Central memory CD8-positive, alpha-beta T cell (primary cell): ENCODE measurements around the gene TDRD9.
"Not testable (repeated sequence)": the region's sequence is repeated elsewhere in the genome, so short reads cannot be mapped to it uniquely, and the experiment has no call there.

Experiments used
- ATAC-seq: fragments of 150-1000 bp; cut with Tn5 transposase; replicated peaks from 2 replicates; pipeline ENCODE4 v1.10.0; 2022; ENCODE audit warnings: mild to moderate bottlenecking, moderate FRiP score, moderate number of reproducible peaks; ENCODE audit not compliant: poor library complexity, severe bottlenecking; ENCODE audit errors: extremely low read depth
- DNase-seq, 2 donors: peaks; one replicate each; pipeline ENCODE4 v3.0.0; 2021; ENCODE audit warnings: low spot score in 2 of 2
- H3K27ac Mint-ChIP-seq: one replicate; pipeline ENCODE4 v1.8.0; 2022; ENCODE audit warnings: low read depth, mild to moderate bottlenecking, moderate library complexity, mixed read lengths
- H3K27me3 Mint-ChIP-seq: one replicate; pipeline ENCODE4 v1.8.0; 2022; ENCODE audit warnings: mixed read lengths
- H3K36me3 Mint-ChIP-seq: one replicate; pipeline ENCODE4 v1.8.0; 2022; ENCODE audit warnings: mild to moderate bottlenecking, moderate library complexity, mixed read lengths; ENCODE audit not compliant: insufficient read depth
- H3K4me1 Mint-ChIP-seq: one replicate; pipeline ENCODE4 v1.8.0; 2022; ENCODE audit warnings: mixed read lengths
- H3K4me3 Mint-ChIP-seq: one replicate; pipeline ENCODE4 v1.8.0; 2022; ENCODE audit warnings: mild to moderate bottlenecking, moderate library complexity, mixed read lengths
- H3K9me3 Mint-ChIP-seq: one replicate; pipeline ENCODE4 v1.8.0; 2022; ENCODE audit warnings: mixed read lengths

The TDRD9 gene

GRCh38 chr14:103916636-103917262, 11.5 kb upstream of the TDRD9 start:
- Mint-ChIP-seq H3K27ac (no peak overlapping the region), H3K36me3 (peaks cover 30% of the 10 kb centered on the region), H3K4me3 (no peak overlapping the region), H3K27me3 (no peaks in the 10 kb centered on the region), H3K9me3 (no peaks in the 10 kb centered on the region), H3K4me1 (peaks cover 11% of the 10 kb centered on the region)
- no peak for DNase-seq
- no peak for ATAC-seq

- Mint-ChIP-seq H3K9me3 (no peaks in the 10 kb centered on the region), H3K4me1 (peaks cover 6% of the 10 kb centered on the region), H3K4me3 (peak overlapping the region; percentile 89)
Observed at GRCh38 chr14:103920981-103921854, 7.0 kb upstream of the TDRD9 start.

GRCh38 chr14:103921855-103922200, 6.4 kb upstream of the TDRD9 start:
- not testable (repeated sequence) for H3K9me3 Mint-ChIP-seq, DNase-seq, H3K27ac Mint-ChIP-seq, H3K4me1 Mint-ChIP-seq, H3K36me3 Mint-ChIP-seq
- Mint-ChIP-seq H3K27me3 (peaks cover 13% of the 10 kb centered on the region), H3K4me3 (peak overlapping the region; percentile 89)
- peak; percentile 7 for ATAC-seq

More at GRCh38 chr14:103920981-103921854, 7.0 kb upstream of the TDRD9 start:
- DNase-seq (peak; percentile 90 to 93), ATAC-seq (peak; percentile 98)
- Mint-ChIP-seq H3K27ac (peak overlapping the region; percentile 64), H3K36me3 (peaks cover 7% of the 10 kb centered on the region), H3K27me3 (peaks cover 13% of the 10 kb centered on the region)

- no peak overlapping the region for H3K4me3 Mint-ChIP-seq
- ATAC-seq (no peak), DNase-seq (no peak)
- H3K4me1 Mint-ChIP-seq: peaks cover 6% of the 10 kb centered on the region
- no peak overlapping the region for H3K27ac Mint-ChIP-seq
- no peaks in the 10 kb centered on the region for H3K9me3 Mint-ChIP-seq
- H3K27me3 Mint-ChIP-seq: peaks cover 13% of the 10 kb centered on the region
- peaks cover 5% of the 10 kb centered on the region for H3K36me3 Mint-ChIP-seq
Observed at GRCh38 chr14:103923863-103924262, 4.4 kb upstream of the TDRD9 start.

GRCh38 chr14:103925316-103925715, 2.9 kb upstream of the TDRD9 start:
- Mint-ChIP-seq H3K4me3 (no peak overlapping the region), H3K27me3 (peaks cover 13% of the 10 kb centered on the region), H3K9me3 (no peaks in the 10 kb centered on the region), H3K4me1 (peaks cover 6% of the 10 kb centered on the region), H3K27ac (no peak overlapping the region), H3K36me3 (peaks cover 7% of the 10 kb centered on the region)
- ATAC-seq: no peak
- DNase-seq: no peak

- Mint-ChIP-seq H3K4me1 (no peaks in the 10 kb centered on the region), H3K27me3 (peaks cover 13% of the 10 kb centered on the region), H3K27ac (no peak overlapping the region), H3K9me3 (no peaks in the 10 kb centered on the region), H3K36me3 (peaks cover 2% of the 10 kb centered on the region), H3K4me3 (no peak overlapping the region)
- DNase-seq (no peak), ATAC-seq (no peak)
Observed at GRCh38 chr14:103927566-103927965, 690 bp upstream of the TDRD9 start.

- DNase-seq (no peak), ATAC-seq (no peak)
- no peaks in the 10 kb centered on the region for H3K27me3 Mint-ChIP-seq
- H3K4me3 Mint-ChIP-seq: no peak overlapping the region
- H3K4me1 Mint-ChIP-seq: no peaks in the 10 kb centered on the region
- peak overlapping the region; percentile 44 for H3K27ac Mint-ChIP-seq
- peaks cover 2% of the 10 kb centered on the region for H3K36me3 Mint-ChIP-seq
- no peaks in the 10 kb centered on the region for H3K9me3 Mint-ChIP-seq
Observed at GRCh38 chr14:103930051-103930604, 1.9 kb downstream of the TDRD9 start.

- no peaks in the 10 kb centered on the region for H3K9me3 Mint-ChIP-seq
- H3K4me1 Mint-ChIP-seq: no peaks in the 10 kb centered on the region
- no peak for ATAC-seq
Observed at GRCh38 chr14:103931422-103931821, 3.2 kb downstream of the TDRD9 start.

GRCh38 chr14:103932791-103933490, 4.7 kb downstream of the TDRD9 start:
- Mint-ChIP-seq H3K9me3 (no peaks in the 10 kb centered on the region), H3K27ac (no peak overlapping the region), H3K27me3 (peaks cover 9% of the 10 kb centered on the region), H3K4me1 (no peaks in the 10 kb centered on the region), H3K4me3 (no peak overlapping the region), H3K36me3 (peaks cover 3% of the 10 kb centered on the region)
- DNase-seq (no peak), ATAC-seq (no peak)

More at GRCh38 chr14:103931422-103931821, 3.2 kb downstream of the TDRD9 start:
- Mint-ChIP-seq H3K27me3 (no peaks in the 10 kb centered on the region), H3K27ac (no peak overlapping the region), H3K36me3 (peaks cover 2% of the 10 kb centered on the region), H3K4me3 (no peak overlapping the region)
- no peak for DNase-seq

- ATAC-seq (no peak), DNase-seq (no peak)
- no peaks in the 10 kb centered on the region for H3K4me1 Mint-ChIP-seq
- no peaks in the 10 kb centered on the region for H3K9me3 Mint-ChIP-seq
- no peak overlapping the region for H3K4me3 Mint-ChIP-seq
- no peak overlapping the region for H3K27ac Mint-ChIP-seq
- H3K36me3 Mint-ChIP-seq: peaks cover 2% of the 10 kb centered on the region
- H3K27me3 Mint-ChIP-seq: peaks cover 10% of the 10 kb centered on the region
Observed at GRCh38 chr14:103935102-103935501, 6.8 kb downstream of the TDRD9 start.

GRCh38 chr14:103941462-103941861, 13.2 kb downstream of the TDRD9 start:
- Mint-ChIP-seq H3K4me1 (no peaks in the 10 kb centered on the region), H3K27ac (no peak overlapping the region), H3K4me3 (no peak overlapping the region), H3K36me3 (peaks cover 1% of the 10 kb centered on the region), H3K9me3 (no peaks in the 10 kb centered on the region), H3K27me3 (peaks cover 73% of the 10 kb centered on the region)
- ATAC-seq (no peak), DNase-seq (no peak)

- Mint-ChIP-seq H3K36me3 (peaks cover 1% of the 10 kb centered on the region), H3K27ac (no peak within 1 kb of the TSS), H3K4me1 (no peaks in the 10 kb centered on the region), H3K4me3 (no peak within 1 kb of the TSS), H3K27me3 (peaks cover 78% of the 10 kb centered on the region), H3K9me3 (no peaks in the 10 kb centered on the region)
- DNase-seq (no peak), ATAC-seq (no peak)
Observed at GRCh38 chr14:103941973-103942736, 13.9 kb downstream of the TDRD9 start, which contains the start of gene RD3L. Gene RD3L, minus strand, starts transcription at chr14:103942529. Its CDS starts 834 bp downstream, at chr14:103941695.
